ENCODE measurements around the gene CPSF7.

DNA sequence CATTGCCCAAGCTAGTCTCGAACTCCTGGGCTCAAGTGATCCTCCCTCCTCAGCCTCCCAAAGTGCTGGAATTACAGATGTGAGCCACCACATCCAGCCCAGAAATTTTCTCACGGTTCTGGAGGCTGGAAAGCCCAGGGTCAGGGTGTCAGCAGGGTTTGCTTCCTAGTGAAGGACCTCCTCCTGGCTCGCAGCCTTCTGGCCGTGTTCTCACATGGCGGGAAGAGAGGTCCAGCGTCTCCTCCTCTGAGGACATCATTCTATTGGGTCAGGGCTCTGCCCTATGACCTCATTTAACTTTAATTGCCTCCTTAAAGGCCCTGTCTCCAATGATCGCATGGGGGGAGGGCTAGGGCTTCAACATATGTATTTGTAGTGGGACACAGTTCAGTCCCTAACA lies 38.2 kb upstream of the CPSF7 start:
- TF ChIP-seq, protein P1, sequence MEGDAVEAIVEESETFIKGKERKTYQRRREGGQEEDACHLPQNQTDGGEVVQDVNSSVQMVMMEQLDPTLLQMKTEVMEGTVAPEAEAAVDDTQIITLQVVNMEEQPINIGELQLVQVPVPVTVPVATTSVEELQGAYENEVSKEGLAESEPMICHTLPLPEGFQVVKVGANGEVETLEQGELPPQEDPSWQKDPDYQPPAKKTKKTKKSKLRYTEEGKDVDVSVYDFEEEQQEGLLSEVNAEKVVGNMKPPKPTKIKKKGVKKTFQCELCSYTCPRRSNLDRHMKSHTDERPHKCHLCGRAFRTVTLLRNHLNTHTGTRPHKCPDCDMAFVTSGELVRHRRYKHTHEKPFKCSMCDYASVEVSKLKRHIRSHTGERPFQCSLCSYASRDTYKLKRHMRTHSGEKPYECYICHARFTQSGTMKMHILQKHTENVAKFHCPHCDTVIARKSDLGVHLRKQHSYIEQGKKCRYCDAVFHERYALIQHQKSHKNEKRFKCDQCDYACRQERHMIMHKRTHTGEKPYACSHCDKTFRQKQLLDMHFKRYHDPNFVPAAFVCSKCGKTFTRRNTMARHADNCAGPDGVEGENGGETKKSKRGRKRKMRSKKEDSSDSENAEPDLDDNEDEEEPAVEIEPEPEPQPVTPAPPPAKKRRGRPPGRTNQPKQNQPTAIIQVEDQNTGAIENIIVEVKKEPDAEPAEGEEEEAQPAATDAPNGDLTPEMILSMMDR (IDR thresholded peaks at IDR 0.05; ENCODE audit: low read length) = no peak
- no peak for TF ChIP-seq EZH2 (optimal IDR thresholded peaks at IDR 0.05; ENCODE audit: low read depth, low read length)
